Measurements from ENCODE around the gene PHRF1. TPM values are rescaled to one million over a fixed set of nuclear protein-coding genes. Genes with fewer than 3 reads are reported as not detected.
A peak's percentile ranks its signal among the peaks of the same experiment; 100 is the strongest.

The PHRF1 gene
- polyA plus RNA-seq, 1 of the 3 experiments (the other 2 are of a cell fraction), result 22.7 TPM

DNA sequence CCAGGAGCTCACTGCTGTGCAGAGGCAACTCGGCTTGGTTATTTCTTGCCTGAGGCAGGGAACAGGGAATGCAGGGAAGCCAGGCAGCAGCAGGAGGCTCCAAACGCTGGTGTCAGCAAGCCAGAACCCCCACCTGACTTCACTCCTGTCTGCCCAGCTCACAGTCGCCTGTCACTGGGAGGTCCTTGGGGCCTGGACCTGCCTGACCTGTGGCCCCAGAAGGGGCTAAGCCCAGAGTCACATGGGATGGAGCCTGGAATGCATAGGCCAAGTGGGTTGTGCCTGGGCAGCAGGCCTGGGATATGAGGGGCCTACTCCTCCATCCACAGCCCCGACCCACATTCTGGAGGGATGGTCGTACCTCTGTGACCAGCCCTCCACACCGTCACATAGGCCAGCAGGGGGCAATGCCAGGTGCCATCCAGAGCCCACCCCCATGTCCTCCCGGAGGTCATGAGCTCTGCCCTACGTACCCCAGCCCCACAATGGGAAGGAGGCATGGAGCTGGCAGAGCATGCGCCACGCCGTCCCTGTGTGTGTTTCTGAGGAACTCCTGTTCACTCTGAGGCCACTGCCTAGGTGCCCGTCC, 10.3 kb upstream of the PHRF1 start:
- CTCF ChIA-PET, result interaction anchor here (0.6 to 6.8 kb wide), 7 partner anchors 10 to 161 kb away, joined by 3 to 41 read pairs (median 3); no protein-coding TSS in a partner anchor
- no peak for DNase-seq

DNA sequence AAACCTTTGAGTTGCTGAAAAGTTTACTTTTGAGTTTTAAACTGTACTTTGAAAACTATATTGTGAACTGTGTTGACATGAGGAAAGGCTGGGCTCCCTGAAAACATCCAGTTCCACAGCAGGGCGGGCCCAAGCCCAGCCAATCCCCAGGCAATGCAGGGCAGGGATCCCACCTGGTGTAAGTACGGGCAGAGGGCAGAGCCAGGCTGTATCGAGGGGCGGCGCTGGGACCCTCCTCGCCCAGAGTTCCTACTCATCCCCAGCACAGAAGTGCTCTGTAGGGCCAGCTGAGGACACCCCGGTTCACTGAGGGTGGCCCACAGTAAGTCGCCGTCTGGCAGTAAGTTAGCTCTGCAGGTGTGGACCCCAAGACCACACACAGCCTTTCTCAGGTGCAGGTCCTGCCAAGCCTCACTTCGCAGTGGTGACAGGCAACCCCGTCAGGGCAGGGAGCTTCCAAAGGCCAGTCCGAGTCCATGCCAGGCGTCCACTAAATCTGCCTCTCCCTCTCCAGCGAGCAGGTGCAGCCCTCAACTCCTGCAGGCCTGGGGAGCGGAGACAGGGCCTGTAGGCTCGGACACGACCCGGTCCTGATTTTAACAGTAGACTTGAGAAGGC, 9.2 kb upstream of the PHRF1 start:
- H3K4me1 ChIP-seq (ENCODE audit: control insufficient read depth in 1 of 2, insufficient read depth in 2 of 2, low read depth in 1 of 2, low read length in 1 of 2), result peaks cover 6 to 27% of the 10 kb centered on the region in 2 experiments; a peak in 2 of 4 replicates
- H3F3A ChIP-seq (replicated peaks; ENCODE audit: insufficient read depth), result peaks cover 6% of the 10 kb centered on the region
- CTCF ChIA-PET, result interaction anchor here (1.3 to 6.8 kb wide), 4 partner anchors 12 to 156 kb away, joined by 3 to 41 read pairs (median 4); no protein-coding TSS in a partner anchor
- H2AFZ ChIP-seq (ENCODE audit: low read depth), result no peak overlapping the region
- peak overlapping the region; percentile 72 to 88 for H3K4me3 ChIP-seq (ENCODE audit: low read depth in 2 of 2, low read length in 1 of 2)
- peak overlapping the region; percentile 67 for H3K9ac ChIP-seq
- DNase-seq, result no peak
- no peaks in the 10 kb centered on the region for H3K9me3 ChIP-seq
- H3K27ac ChIP-seq (ENCODE audit: low read depth in 2 of 2, low read length in 1 of 2), result no peak overlapping the region; a peak in 1 of 4 replicates
- H3K27me3 ChIP-seq (ENCODE audit: insufficient read depth), result no peaks in the 10 kb centered on the region
- no peaks in the 10 kb centered on the region for H3K9me2 ChIP-seq
- WGBS (ENCODE audit: low lambda C conversion rate), result 96% methylated on average over 4 of the region's 18 CpGs
- no peaks in the 10 kb centered on the region for H4K20me1 ChIP-seq (ENCODE audit: insufficient read depth)
- POLR2A ChIA-PET, result interaction anchor here (0.9 to 3.0 kb wide), 2 partner anchors 9 to 10 kb away, joined by 3 to 9 read pairs; partner anchors contain the start of gene PHRF1
- H3K4me2 ChIP-seq, result peak overlapping the region; percentile 94
- H3K79me2 ChIP-seq (ENCODE audit: insufficient read depth), result peaks cover 11% of the 10 kb centered on the region; the same call in 1 of the 2 replicates
- H3K36me3 ChIP-seq (replicated peaks in 1 of 2; ENCODE audit: control insufficient read depth in 1 of 2, insufficient read depth in 2 of 2, low read length in 1 of 2), result no peaks in the 10 kb centered on the region
- no peak for TF ChIP-seq FOXM1 (IDR thresholded peaks at IDR 0.05; ENCODE audit: low read depth)
- no peak for TF ChIP-seq SMC3 (IDR thresholded peaks at IDR 0.05; ENCODE audit: low read depth, low read length)
- TF ChIP-seq, protein P1, sequence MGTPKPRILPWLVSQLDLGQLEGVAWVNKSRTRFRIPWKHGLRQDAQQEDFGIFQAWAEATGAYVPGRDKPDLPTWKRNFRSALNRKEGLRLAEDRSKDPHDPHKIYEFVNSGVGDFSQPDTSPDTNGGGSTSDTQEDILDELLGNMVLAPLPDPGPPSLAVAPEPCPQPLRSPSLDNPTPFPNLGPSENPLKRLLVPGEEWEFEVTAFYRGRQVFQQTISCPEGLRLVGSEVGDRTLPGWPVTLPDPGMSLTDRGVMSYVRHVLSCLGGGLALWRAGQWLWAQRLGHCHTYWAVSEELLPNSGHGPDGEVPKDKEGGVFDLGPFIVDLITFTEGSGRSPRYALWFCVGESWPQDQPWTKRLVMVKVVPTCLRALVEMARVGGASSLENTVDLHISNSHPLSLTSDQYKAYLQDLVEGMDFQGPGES (IDR thresholded peaks at IDR 0.05; ENCODE audit: low read depth, low read length), result no peak
- no peak for TF ChIP-seq MEF2A (IDR thresholded peaks at IDR 0.05; ENCODE audit: borderline replicate concordance, low read depth)
- TF ChIP-seq, protein P2, sequence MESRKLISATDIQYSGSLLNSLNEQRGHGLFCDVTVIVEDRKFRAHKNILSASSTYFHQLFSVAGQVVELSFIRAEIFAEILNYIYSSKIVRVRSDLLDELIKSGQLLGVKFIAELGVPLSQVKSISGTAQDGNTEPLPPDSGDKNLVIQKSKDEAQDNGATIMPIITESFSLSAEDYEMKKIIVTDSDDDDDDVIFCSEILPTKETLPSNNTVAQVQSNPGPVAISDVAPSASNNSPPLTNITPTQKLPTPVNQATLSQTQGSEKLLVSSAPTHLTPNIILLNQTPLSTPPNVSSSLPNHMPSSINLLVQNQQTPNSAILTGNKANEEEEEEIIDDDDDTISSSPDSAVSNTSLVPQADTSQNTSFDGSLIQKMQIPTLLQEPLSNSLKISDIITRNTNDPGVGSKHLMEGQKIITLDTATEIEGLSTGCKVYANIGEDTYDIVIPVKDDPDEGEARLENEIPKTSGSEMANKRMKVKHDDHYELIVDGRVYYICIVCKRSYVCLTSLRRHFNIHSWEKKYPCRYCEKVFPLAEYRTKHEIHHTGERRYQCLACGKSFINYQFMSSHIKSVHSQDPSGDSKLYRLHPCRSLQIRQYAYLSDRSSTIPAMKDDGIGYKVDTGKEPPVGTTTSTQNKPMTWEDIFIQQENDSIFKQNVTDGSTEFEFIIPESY (IDR thresholded peaks at IDR 0.05; ENCODE audit: borderline replicate concordance, low read depth), result no peak
- TF ChIP-seq SIN3A (IDR thresholded peaks at IDR 0.05; ENCODE audit: borderline replicate concordance, low read depth, low read length), result no peak
- TF ChIP-seq EP300 (IDR thresholded peaks at IDR 0.05; ENCODE audit: borderline replicate concordance in 1 of 2, low read depth in 1 of 2, low read length in 1 of 2), result no peak
- TF ChIP-seq RCOR1 (IDR thresholded peaks at IDR 0.05; ENCODE audit: low read length), result no peak
- TF ChIP-seq RAD21 (IDR thresholded peaks at IDR 0.05; ENCODE audit: low read length), result no peak
- TF ChIP-seq, protein P3, sequence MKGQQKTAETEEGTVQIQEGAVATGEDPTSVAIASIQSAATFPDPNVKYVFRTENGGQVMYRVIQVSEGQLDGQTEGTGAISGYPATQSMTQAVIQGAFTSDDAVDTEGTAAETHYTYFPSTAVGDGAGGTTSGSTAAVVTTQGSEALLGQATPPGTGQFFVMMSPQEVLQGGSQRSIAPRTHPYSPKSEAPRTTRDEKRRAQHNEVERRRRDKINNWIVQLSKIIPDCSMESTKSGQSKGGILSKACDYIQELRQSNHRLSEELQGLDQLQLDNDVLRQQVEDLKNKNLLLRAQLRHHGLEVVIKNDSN (IDR thresholded peaks at IDR 0.05; ENCODE audit: borderline replicate concordance, low read depth), result no peak
- TF ChIP-seq, protein P4, sequence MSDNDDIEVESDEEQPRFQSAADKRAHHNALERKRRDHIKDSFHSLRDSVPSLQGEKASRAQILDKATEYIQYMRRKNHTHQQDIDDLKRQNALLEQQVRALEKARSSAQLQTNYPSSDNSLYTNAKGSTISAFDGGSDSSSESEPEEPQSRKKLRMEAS (IDR thresholded peaks at IDR 0.05; ENCODE audit: low read depth), result no peak
- TF ChIP-seq FOSL2 (IDR thresholded peaks at IDR 0.05; ENCODE audit: borderline replicate concordance, low read depth), result no peak
- TF ChIP-seq TAF1 (IDR thresholded peaks at IDR 0.05; ENCODE audit: borderline replicate concordance, low read depth, low read length), result no peak
- no peak for TF ChIP-seq ELF1 (IDR thresholded peaks at IDR 0.05)
- TF ChIP-seq, protein P5, sequence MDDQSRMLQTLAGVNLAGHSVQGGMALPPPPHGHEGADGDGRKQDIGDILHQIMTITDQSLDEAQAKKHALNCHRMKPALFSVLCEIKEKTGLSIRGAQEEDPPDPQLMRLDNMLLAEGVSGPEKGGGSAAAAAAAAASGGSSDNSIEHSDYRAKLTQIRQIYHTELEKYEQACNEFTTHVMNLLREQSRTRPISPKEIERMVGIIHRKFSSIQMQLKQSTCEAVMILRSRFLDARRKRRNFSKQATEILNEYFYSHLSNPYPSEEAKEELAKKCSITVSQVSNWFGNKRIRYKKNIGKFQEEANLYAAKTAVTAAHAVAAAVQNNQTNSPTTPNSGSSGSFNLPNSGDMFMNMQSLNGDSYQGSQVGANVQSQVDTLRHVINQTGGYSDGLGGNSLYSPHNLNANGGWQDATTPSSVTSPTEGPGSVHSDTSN (IDR thresholded peaks at IDR 0.05), result no peak

More for the DNA sequence above, 10.3 kb upstream of the PHRF1 start:
- WGBS (ENCODE audit: low lambda C conversion rate), result 68% methylated on average over 5 of the region's 12 CpGs
- Histone ChIP-seq H3K4me3 (ENCODE audit: low read depth in 2 of 2, low read length in 1 of 2) (no peak overlapping the region), H3K9me3 (no peaks in the 10 kb centered on the region), H3K4me1 (ENCODE audit: control insufficient read depth in 1 of 2, insufficient read depth in 2 of 2, low read depth in 1 of 2, low read length in 1 of 2) (peaks cover 6 to 35% of the 10 kb centered on the region in 2 experiments; a peak in 2 of 4 replicates), H3K27ac (ENCODE audit: low read depth in 2 of 2, low read length in 1 of 2) (no peak overlapping the region; a peak in 1 of 4 replicates), H3K79me2 (ENCODE audit: insufficient read depth) (peaks cover 11% of the 10 kb centered on the region; the same call in 1 of the 2 replicates), H3K36me3 (replicated peaks in 1 of 2; ENCODE audit: control insufficient read depth in 1 of 2, insufficient read depth in 2 of 2, low read length in 1 of 2) (no peaks in the 10 kb centered on the region), H3K27me3 (ENCODE audit: insufficient read depth) (no peaks in the 10 kb centered on the region), H3K9me2 (no peaks in the 10 kb centered on the region), H3K9ac (no peak overlapping the region), H2AFZ (ENCODE audit: low read depth) (no peak overlapping the region), H4K20me1 (ENCODE audit: insufficient read depth) (no peaks in the 10 kb centered on the region), H3F3A (replicated peaks; ENCODE audit: insufficient read depth) (peaks cover 6% of the 10 kb centered on the region), H3K4me2 (peak overlapping the region; percentile 94; the same call in 1 of the 2 replicates)
- POLR2A ChIA-PET, result interaction anchor here (0.7 to 3.0 kb wide), 2 partner anchors 10 to 67 kb away, joined by 3 to 9 read pairs; partner anchors contain the start of gene PHRF1
- TF ChIP-seq, protein P6, sequence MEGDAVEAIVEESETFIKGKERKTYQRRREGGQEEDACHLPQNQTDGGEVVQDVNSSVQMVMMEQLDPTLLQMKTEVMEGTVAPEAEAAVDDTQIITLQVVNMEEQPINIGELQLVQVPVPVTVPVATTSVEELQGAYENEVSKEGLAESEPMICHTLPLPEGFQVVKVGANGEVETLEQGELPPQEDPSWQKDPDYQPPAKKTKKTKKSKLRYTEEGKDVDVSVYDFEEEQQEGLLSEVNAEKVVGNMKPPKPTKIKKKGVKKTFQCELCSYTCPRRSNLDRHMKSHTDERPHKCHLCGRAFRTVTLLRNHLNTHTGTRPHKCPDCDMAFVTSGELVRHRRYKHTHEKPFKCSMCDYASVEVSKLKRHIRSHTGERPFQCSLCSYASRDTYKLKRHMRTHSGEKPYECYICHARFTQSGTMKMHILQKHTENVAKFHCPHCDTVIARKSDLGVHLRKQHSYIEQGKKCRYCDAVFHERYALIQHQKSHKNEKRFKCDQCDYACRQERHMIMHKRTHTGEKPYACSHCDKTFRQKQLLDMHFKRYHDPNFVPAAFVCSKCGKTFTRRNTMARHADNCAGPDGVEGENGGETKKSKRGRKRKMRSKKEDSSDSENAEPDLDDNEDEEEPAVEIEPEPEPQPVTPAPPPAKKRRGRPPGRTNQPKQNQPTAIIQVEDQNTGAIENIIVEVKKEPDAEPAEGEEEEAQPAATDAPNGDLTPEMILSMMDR (IDR thresholded peaks at IDR 0.05), result 0 out of 2 replicates have a peak, but pooled peaks have one; percentile 11
- TF ChIP-seq RFX5 (IDR thresholded peaks at IDR 0.05; ENCODE audit: low read length), result no peak
